GM18867 (cell line): ENCODE measurements around the gene SPG11.
"Not testable (repeated sequence)": the region's sequence is repeated elsewhere in the genome, so short reads cannot be mapped to it uniquely, and the experiment has no call there.

Experiments
- ATAC-seq: cut with Tn5 transposase; IDR thresholded peaks from one replicate; pipeline ENCODE4 v1.9.1; 2021; ENCODE audit warnings: mild to moderate bottlenecking, moderate library complexity; ENCODE audit not compliant: unreplicated experiment

SPG11 gene

DNA sequence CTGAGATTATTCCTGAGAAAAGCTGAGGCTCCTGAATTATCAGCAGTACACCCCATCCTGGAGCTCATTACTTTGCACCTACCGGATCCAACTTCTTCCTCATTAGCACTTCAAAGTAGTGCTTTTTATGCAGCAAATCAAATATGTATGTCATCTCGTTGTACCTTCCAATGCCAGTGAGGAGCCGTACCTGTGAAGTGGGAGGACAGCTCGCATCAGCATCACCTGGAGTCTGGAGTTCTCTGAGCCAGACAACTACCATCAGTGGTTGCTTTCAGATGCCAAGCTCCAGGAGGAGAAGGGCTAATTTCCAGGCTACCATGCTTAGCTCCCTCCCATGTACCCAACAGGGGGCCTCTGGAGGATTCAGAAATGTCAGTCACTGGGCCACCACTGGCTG, 94.1 kb downstream of the SPG11 start:
- no peak for ATAC-seq

DNA sequence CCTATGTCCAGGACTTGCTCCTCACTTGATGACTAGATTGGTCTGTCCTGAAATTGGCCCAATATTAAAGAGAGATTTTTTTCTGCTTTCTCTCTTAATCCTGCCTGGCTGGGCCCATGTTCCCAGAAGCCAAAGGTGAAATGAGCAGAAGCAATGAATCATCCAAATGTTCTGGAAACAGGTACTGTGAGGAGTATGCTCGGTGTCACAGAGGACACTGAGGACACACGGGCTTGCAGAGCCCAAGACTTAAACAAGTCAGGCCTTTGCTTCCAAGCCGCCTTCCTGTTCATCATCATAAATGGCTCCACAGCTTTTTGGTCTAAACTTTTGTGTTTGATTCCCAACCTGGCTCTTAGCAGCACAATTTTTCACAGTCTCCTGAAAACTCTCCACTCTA, 95.1 kb downstream of the SPG11 start:
- ATAC-seq = no peak

DNA sequence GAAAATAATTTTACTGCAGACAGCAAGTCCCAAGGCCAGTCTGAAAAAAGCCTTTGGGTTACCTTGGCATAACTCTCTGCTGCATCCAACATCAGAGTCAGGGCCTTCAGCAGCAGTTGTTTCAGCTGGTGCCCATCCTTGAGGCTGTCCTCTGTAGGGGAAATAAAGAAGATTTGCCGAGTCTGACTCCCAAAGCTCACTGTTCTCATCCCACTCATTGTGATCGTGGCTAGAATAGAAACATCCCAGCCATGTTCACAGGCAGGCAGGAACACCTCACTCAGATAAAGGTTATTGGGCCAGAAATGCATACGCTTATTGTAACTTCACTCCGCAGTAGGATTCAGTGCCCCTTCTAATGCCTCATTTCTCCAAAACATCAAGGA, 97.3 kb downstream of the SPG11 start:
- no peak for ATAC-seq

DNA sequence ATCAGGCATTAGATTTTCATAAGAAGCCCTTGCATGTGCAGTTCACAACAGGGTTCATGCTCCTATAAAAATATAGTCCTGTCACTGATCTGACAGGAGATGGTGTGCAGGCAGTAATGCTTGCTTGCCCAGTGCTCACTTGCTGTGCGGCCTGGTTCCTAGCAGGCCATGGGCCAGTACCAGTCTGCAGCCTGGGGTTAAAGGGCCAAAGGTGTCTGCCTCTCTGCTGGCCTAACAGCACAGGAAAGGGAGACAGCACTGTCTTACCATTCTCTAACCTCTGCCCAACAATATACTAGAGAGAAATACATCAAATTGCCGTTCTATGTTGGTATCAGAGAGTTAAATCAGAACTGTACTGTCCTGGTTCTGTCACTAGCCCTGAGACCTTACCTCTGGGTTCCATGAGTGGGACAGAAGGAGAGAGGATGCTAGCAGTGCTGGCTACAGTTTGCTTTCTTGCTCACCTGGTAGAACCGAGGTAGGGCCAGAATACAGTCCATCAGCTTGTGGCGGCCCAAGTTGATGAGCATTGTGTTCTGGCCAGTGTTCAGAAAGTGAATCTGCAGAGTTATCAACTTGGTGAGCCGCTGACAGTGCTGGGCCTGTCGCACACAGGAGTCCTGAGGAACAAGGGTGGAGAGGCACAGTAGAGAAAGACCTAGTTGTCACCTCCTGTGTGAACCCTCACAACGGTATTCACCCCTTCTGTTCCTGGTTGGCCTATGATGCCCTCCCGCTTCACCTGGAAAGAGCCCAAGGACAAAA, 97.9 kb downstream of the SPG11 start:
- ATAC-seq = no peak

DNA sequence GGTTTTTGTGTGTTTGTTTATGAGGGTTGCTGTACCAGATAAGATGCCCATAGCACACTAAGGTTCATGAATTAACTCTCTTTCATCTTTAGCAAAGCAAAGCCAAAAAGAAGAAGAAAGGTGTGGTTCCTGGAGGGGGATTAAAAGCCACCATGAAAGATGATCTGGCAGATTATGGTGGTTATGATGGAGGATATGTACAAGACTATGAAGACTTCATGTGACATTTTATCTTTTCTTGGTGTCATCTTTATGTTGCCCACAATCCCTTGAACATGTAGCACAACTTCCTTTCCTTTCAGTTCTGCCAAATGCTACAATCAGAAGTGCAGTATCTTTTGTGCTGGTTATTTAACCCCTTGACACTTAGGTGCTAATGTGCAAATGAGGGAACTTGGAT, 102.5 kb downstream of the SPG11 start:
- ATAC-seq = not testable (repeated sequence)

DNA sequence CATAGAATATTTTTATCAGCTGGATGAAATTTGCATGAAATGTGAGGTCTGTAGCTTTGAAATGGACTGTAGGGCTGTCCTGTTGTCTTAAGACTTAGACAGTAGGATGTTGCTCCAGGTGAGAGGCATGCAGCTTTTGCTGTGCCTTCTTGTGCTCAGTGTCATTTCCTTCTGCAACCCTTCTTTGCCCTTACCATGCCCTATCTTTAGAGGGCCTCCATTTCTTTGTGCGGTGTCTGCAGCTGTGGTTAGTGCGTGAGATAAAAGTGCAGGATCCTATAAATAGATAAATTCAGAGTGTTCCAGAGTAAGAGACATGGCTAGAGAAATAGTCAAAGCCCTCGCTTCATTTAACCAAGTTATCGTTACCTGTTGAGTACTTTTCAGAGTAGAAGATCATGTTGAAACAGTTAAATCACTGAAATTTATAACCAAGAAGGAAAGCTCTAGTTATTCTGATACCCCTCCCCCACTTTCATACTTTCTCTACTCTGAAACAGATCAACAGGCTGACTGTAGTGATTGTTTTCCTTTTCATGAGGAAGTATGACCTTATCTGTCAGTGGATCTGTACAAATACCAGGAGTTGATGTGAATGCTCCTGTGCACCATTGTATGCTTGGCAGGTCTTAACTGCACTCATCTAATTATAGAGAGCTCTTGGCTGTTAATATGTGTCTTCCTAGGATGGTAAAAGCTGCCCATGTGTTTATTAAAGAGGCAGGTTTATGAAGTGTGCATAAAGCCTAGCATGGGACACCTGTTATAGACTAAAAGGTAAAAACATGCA, 108.3 kb downstream of the SPG11 start:
- ATAC-seq = no peak

DNA sequence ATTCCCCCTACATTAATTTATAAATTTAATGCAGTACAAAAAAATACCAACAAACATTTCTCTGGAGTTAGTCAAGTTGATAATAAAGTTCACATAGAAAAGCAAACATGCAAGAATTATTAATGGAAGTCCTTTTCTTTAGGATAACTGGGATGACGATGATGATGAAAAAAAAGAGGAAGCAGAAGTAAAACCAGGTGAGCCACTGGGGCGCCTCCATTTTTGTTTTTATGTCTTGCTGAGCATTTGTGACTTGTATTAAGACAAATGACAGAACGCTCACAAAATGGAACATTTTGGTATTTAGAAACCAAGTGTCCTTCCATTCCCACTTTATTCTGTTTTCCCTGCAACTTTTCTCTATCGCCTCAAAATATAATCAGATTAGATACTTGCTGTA, 112.7 kb downstream of the SPG11 start:
- ATAC-seq = no peak

DNA sequence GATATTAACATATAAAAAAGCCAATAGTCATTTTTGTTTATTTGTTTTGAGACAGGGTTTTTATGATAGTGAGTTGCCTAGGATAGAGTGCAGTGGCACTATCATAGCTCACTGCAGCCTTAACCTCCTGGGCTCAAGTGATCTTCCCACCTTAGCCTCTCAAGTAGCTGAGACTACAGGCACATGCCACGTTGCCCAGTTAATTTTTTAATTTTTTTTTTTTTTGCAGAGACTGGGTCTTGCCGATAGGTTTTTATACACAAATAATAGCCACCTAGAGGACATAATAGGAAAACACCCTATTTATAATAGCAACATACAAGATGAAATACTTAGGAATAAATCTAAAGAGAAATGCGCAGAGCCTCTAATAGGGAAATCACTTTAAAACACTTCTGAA, 113.2 kb downstream of the SPG11 start:
- no peak for ATAC-seq

DNA sequence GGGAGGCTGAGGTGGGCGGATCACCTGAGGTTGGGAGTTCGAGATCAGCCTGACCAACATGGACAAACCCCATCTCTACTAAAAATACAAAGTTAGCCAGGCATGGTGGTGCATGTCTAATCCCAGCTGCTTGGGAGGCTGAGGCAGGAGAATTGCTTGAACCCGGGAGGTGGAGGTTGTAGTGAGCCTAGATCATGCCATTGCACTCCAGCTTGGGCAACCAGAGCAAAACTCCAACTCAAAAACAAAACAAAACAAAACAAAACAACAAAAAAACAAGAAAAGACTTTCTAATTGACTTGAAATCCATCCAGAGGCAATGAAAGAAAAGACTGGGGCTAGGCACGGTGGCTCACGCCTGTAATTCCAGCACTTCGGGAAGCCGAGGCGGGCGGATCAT, 114.3 kb downstream of the SPG11 start:
- not testable (repeated sequence) for ATAC-seq

DNA sequence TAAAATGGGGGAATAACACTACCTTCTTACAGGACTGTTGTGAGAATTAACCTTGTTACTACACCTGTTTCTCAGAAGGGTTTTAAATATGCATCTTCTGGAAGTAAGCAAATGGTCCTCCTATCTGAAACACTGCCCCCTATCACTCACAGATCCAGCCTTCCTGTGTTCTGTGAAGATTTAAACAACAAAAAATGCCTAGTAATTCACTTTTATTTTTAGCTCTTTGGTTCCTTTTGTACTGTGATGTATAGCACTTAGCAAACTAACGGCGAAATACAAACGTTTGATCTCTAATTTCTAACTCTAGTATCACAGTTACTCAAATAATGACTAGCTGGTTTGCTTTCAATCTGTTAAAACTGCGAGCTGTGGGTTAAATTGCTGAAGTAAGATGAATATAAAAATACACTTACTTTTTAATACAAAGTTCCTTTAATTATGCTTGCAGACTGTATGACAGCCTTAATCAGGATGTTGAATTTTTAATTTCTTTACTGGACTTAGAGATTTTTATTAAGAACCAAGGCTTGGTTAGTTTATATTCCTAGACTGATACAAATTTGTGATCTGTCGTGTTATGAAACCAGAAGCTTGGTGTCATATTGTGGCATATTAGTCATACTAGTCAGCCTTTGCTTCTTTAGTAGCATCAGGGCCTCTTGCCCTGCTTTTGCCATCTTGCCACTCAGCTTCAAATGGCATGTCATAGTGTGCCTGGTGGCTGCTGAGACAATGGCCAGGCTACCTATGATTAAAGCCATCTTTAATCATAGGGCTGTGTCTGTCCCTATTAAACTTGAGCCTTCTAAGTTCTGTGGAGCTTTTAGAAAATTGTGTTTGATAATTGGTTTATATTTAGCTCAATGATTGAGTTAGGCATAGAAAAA, 117.3 kb downstream of the SPG11 start:
- ATAC-seq = peak; percentile 79

DNA sequence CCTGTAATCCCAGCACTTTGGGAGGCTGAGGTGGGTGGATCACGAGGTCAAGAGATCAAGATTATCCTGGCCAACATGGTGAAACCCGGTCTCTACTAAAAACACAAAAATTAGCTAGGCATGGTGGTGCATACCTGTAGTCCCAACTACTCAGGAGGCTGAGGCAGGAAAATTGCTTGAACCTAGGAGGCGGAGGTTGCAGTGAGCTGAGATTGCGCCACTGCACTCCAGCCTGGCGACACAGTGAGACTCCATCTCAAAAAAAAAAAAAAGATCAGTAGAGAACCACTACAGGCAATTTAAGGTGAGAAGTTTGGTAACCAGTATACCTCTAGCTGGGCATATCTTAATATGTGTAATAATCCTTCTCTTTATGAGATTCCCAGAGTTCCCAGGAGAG, 118.7 kb downstream of the SPG11 start:
- ATAC-seq = not testable (repeated sequence)

DNA sequence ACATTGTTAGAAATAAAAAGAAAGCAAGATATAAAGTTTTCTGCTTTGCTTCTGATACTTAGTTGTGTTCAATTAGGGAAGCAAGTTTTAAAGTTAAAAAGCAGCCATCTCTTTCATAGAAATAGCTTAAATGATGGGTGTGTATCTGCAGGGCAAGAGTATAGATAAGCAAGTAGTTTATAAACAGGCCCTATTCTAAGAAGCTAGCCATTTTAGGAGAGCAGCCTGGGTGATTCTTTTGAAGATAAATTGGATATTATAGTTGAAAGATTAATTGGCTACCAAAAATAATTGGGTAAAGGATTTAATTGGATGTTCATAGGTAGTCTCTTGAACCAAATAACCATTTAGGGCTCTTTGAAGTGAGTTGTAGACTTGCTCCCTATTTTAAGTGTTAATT, 120.9 kb downstream of the SPG11 start:
- ATAC-seq = no peak

DNA sequence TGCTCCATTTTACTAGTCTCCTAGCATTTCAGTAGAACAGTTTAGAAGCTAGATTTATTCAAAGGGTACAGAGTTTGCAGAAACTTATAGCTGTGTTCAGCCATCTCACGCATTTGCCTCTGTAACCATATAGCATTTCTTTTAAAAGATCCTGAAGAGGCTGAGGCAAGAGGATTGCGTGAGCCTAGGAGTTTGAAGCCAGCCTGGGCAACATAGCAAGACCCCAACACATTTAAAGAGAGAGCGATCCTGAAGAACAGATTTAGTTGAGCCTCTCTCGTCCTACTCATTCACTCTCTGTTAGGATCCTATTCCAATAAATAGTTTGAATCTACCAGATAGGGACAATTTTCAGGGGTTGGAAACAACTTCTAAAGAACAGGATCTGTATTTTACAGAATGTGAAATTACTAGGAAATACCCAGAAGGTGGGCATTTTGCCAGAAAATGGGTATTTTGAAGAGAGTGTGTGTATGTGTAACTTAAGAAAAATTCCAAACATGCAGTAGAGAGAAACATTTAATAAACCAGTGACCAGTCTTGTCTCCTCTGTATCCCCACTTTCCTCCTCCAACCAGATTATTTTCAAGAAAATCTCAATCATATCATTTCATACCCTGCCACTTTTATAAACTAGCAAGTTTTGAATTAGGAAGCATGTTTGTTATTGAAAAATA, 122.0 kb downstream of the SPG11 start:
- ATAC-seq = no peak

DNA sequence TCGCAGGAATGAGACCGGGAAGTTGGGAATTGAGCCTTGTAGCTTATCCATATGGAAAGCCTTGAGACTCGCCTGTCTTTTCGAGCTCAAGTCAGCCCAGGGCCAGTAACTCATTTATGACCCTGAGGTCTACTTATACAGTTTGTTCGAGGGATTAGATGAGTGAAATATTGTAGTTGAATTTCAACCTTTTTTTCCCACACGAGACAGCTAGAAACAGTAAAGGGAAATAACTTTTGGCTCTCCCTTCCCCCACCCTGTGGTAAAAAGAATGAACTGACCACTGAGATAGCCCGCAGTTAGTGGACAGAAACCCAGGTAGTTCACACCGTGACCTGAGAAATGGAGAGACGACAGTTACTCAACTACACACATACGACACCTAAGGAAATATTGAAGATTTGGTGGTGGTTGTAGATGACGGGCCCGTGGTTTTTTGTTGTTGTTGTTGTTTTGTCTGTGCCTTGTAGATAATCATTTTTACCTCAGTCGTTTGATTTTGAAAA, 125.7 kb downstream of the SPG11 start:
- no peak for ATAC-seq

DNA sequence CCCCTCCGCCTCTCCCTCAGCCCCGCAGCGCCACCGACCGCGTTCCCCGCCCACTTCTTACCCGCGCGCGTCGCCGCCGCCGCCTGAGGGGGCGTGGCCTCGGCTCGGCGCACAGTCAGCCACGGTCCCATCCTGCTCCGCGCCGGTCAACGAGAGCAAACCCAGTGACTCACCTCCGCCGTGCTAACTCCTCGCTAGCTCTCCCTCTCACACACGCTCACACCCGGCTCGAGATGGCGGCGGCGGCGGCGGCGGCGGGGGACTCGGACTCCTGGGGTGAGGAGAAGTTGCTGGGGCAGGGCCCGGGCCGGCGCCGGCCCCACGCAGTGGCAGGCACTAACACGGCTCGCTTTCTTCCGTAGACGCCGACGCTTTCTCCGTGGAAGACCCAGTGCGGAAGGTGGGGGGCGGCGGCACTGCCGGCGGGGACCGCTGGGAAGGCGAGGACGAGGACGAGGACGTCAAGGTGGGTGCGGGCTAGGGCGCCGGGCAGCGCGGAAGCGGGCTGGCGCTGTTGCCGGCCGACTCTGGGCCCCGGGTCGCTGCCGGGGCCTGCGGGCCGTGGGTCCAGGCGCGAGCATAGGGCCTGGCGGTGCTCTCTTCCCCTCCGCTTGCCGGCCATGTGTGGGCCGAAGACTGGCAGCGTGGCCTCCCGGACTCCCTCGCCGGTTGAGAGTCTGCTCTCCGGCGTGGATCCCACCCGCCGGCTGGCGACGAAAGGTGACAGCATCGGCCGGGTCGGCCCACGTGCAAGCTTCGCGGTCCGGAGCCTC, 126.3 kb downstream of the SPG11 start, which contains the start of gene EIF3J:
TSS of gene EIF3J (plus strand) at position 186 of the 773 bp plus-strand sequence. CDS start at position 234, 48 bp downstream.
- peak; percentile 84 for ATAC-seq

DNA sequence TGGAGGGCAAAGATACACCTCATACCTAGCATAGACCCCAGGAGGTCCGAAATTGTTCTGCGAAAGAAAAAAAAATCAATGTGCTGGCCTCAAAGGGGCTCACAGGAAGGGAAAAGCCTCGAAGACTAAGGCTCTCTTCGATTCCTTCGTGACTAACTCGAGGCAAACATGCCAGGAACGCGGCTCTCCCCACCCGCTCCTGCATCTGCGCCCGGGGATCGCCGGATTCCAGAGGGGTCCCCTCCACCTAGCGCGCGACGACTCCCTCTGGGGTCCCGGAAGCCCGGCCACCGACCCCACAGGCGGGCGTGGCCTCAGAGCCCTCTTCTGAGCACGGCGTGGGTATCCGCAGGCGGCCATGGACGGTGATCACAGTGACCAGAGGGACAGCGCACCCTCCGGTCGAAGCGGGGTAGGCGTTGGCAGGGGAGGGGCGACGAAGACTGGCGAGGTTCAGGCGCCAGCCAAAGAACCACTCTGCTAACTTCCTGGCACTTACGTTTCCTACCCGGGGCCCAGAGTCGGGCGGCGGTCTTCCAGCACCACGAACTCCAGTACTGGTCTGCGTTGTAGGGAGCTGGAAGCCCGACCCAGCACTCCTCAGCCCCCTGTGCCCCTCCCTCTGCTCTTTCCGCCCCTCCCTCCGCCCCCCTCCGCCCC, 127.0 kb downstream of the SPG11 start:
- peak; percentile 58 for ATAC-seq

DNA sequence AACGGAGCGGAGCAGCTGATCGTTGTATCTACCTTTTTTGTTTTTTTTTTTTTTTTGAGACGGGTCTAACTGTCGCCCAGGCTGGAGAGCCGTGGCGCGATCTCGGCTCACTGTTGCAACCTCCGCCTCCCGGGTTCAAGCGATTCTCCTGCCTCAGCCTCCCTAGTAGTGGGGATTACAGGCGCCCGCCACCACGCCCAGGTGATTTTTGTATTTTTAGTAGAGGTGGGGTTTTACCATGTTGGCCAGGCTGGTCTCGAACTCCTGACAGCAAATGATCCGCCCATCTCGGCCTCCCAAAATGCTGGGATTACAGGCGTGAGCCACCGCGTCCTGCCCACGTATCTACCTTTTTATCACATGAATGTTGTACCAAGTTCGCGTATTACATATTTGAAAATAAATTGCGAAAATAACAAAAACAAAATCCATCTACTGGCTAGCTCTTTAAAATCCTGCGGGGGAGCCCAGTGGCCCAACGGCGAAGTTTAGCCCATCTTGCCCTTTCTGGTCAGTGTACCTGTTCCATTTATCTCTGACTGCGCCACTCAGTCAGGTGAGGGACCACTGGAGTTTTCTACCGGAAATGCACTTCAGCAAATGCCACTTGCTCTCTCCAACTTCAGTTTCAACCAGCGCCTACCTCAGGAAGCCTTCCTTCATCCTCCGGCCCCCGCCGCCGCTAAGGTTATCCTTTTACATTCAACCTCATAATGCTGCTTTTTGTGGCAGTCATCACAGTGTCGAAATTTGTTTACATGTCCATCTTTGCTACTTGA, 127.8 kb downstream of the SPG11 start:
- no peak for ATAC-seq

DNA sequence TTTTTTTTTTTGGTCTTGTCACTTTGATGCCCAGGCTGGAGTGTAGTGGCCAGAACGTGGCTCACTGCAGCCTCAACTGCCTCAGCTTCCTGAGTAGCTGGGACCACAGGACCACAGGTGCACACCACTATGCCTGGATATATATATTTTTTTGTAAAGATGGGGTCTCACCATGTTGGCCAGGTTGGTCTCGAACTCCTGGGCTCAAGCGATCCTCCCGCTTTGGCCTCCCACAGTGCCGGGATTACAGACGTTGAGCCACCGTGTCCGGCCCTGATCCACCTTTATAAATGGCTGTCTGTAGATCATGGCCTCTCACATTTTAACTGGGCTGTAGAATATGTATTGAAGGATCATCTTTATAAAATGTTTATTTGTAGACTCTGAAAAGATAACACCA, 128.4 kb downstream of the SPG11 start:
- ATAC-seq = no peak
